HUES64 (cell line): Measurements from ENCODE around the gene TBC1D2.

Experiments
- H3K27ac ChIP-seq: 2 replicates; pipeline ENCODE4 v1.7.0; 2013; ENCODE audit warnings: low read depth, low read length, inconsistent platforms
- H3K27me3 ChIP-seq: 2 replicates; pipeline ENCODE4 v1.6.1; 2013; ENCODE audit warnings: mild to moderate bottlenecking, low read length; ENCODE audit not compliant: insufficient read depth
- H3K36me3 ChIP-seq: 2 replicates; pipeline ENCODE4 v1.6.1; 2013; ENCODE audit warnings: mild to moderate bottlenecking, low read length; ENCODE audit not compliant: insufficient read depth
- H3K4me1 ChIP-seq: 2 replicates; pipeline ENCODE4 v1.6.1; 2013; ENCODE audit warnings: mild to moderate bottlenecking, low read length, moderate library complexity; ENCODE audit not compliant: insufficient read depth
- H3K4me3 ChIP-seq: 2 replicates; pipeline ENCODE4 v1.5.1; 2013; ENCODE audit warnings: mild to moderate bottlenecking, low read length, moderate library complexity
- H3K9ac ChIP-seq: 2 replicates; pipeline ENCODE4 v1.6.1; 2013; ENCODE audit warnings: mild to moderate bottlenecking, low read depth, low read length
- H3K9me3 ChIP-seq: 2 replicates; pipeline ENCODE4 v1.6.1; 2013; ENCODE audit warnings: low read depth, low read length; ENCODE audit not compliant: insufficient read depth
- WGBS: fragments of 150-250, 120-280 bp; methylation state at CpG from one replicate; pipeline ENCODE4 v1.1.7; 2013; ENCODE audit warnings: missing lambda C conversion rate; 5-methylcytosine and 5-hydroxymethylcytosine counted together

TBC1D2 gene

DNA sequence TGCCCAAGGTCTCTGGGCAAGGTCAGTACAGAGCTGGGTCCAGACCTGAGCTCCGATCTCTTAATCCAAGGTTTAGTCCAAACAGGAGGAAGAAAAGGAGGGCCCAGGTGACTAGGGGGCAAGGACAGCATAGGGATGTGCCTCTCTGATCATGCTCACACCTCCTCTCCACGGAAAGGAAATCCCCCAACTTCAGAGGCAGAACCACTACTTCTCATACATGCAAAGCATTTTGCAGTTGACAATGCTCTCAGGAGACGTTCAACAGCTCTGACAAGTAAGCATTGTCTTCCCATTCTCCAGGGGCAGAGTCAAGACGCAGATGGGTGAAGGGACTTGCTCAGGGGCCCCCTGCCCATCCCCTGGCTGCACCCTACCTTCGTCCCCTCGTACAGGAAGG lies 54.3 kb downstream of the TBC1D2 start:
- Histone ChIP-seq H3K27ac (no peak overlapping the region), H3K9ac (no peak overlapping the region), H3K4me3 (no peak overlapping the region), H3K9me3 (no peaks in the 10 kb centered on the region), H3K4me1 (peaks cover 9% of the 10 kb centered on the region), H3K27me3 (no peaks in the 10 kb centered on the region), H3K36me3 (no peaks in the 10 kb centered on the region)
- WGBS, result 92% methylated on average over 6 of the region's 6 CpGs

DNA sequence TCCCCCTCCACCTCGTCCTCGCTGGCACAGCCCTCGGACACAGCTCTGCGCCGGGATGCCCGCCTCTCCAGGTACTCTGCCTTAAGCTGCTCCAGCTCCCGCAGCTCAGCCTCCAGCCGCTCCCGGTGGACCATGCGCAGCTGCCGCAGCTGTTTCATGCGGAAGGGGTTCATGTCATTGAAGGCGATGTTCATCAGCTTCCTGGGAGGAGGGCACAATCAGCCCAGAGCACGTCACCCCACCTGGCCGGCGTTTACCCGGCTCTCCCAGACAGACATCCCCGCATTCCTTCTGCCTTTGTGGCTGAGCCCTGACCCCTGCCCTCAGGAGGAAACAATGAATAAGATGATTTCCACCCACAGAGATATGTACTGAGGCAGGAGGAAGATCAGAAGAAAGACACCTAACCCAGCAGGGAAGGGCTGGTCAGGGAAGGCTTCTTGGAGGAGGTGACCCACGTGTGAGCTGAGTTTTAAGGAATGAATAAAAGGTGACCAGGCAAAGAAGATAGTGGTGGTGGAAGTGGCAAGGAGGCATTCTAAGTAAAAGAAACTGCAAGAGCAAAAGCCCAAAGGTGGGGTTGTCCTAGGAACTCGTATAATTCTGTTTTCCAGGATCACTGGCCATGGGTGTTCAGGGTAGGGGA lies 55.9 kb downstream of the TBC1D2 start:
- Histone ChIP-seq H3K4me3 (no peak overlapping the region), H3K27me3 (no peaks in the 10 kb centered on the region), H3K9me3 (no peaks in the 10 kb centered on the region), H3K4me1 (peaks cover 9% of the 10 kb centered on the region; the same call in 1 of the 2 replicates), H3K9ac (no peak overlapping the region), H3K36me3 (no peaks in the 10 kb centered on the region), H3K27ac (no peak overlapping the region)
- WGBS, result 85% methylated on average over 20 of the region's 20 CpGs

DNA sequence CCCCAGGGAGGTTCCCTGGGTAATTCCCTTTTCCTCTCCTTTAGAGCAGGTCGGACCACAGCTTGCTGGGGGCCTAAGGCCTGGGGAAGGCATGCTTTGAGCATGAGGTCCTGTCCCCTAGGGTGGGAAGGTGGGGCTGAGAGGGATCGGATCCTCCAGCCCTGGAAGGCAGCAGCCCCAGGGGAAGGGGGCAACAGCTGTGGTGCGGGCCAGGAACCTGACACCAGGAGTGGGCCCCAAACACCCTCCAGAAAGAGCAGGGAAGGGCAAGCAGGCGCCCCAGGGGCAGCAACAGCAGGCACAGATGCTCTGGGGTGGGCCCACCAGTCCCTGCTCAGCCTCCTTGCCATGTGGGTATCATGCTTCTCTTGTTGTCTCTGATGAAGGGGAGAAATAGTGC lies 59.8 kb downstream of the TBC1D2 start:
- no peaks in the 10 kb centered on the region for H3K36me3 ChIP-seq
- H3K4me1 ChIP-seq, result peaks cover 19% of the 10 kb centered on the region
- H3K27ac ChIP-seq, result no peak overlapping the region
- H3K4me3 ChIP-seq, result no peak overlapping the region
- no peaks in the 10 kb centered on the region for H3K9me3 ChIP-seq
- 85% methylated on average over 4 of the region's 4 CpGs for WGBS
- no peak overlapping the region for H3K9ac ChIP-seq
- peaks cover 7% of the 10 kb centered on the region; the same call in 1 of the 2 replicates for H3K27me3 ChIP-seq

DNA sequence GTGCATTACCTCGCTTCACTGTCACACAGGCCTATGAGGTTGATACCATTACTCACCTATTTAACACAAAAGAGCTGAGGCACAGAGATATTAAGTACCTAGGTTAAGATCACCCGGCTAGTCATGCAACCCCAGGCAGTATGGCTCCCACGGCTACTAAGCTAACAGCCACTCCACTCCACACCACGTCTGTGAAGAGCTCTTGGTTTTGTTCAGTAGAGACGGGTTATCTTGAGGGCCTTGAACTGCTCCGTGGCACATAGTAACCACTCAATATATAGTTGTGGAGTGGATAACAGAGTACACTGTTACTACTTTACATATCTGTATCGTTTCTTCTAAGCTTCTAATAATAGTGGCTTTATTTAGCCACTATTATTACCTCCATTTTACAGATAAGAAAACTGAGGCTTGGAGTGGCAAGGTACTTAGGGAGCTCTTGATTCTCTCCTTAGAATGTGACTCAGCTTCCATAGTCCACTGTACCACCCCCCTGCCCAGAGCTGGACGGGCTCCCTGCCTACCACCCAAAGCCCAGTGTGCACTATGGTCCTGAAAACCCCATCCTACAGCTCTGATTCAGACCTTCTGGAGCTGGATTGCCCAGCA lies 62.0 kb downstream of the TBC1D2 start:
- Histone ChIP-seq H3K9me3 (no peaks in the 10 kb centered on the region), H3K27ac (no peak overlapping the region), H3K36me3 (no peaks in the 10 kb centered on the region), H3K4me1 (peaks cover 10% of the 10 kb centered on the region; the same call in 1 of the 2 replicates), H3K4me3 (peak overlapping the region; percentile 57), H3K9ac (no peak overlapping the region), H3K27me3 (peaks cover 7% of the 10 kb centered on the region; the same call in 1 of the 2 replicates)
- WGBS, result 62% methylated on average over 4 of the region's 8 CpGs

DNA sequence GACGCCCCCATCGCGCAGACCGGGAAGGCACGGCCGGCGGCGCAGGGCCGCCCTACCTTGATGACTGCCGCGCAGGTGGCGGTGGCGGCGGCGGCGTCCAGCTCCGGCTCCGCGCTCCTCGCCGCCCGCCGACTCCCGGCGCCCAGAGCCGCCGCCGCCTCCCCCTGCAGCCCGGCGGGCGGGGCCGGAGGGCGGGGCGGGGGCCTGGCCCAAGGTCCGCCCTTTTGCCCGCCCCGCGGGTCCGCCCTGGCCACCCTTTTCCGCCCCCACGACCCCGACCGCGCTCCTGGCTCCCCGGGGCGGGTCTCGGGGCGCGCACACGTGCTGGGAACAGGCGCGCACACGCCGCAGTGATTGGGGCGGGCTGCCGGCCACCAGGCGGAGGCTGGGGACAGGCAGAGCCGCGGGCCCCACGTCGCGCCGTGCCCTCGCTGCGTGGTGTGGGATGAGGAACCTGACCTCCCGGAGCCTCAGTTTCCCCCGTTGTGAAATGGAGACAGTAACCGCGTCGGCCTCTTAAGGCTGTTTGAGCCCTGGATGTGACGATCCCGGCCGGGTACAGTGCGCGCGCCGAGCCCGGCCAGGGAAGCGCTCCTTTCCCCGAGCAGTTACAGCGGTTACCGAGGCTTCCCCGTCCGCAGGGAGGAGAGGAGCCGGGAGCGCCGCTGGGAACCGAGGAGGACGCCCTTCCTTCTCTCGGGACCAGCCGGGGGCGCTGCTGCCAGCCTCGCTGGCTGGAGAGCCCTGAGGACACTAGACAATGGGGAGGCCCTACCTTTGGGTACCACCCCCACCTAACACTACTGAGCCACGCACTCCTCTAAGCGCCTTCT lies 62.7 kb downstream of the TBC1D2 start, which contains the start of gene CORO2A:
TSS of gene CORO2A (minus strand) at position 135 of the 833 bp plus-strand sequence. CDS start 34,977 bp downstream, outside the sequence.
- H3K27ac ChIP-seq, result peak within 1 kb of the TSS; percentile 54; the same call in 1 of the 2 replicates
- no peaks in the 10 kb centered on the region for H3K9me3 ChIP-seq
- H3K4me1 ChIP-seq, result peaks cover 12% of the 10 kb centered on the region; the same call in 1 of the 2 replicates
- no peaks in the 10 kb centered on the region for H3K36me3 ChIP-seq
- peaks cover 7% of the 10 kb centered on the region; the same call in 1 of the 2 replicates for H3K27me3 ChIP-seq
- WGBS, result under 1% methylated on average over 95 of the region's 95 CpGs
- H3K9ac ChIP-seq, result peak within 1 kb of the TSS; percentile 59
- H3K4me3 ChIP-seq, result peak within 1 kb of the TSS; percentile 57

DNA sequence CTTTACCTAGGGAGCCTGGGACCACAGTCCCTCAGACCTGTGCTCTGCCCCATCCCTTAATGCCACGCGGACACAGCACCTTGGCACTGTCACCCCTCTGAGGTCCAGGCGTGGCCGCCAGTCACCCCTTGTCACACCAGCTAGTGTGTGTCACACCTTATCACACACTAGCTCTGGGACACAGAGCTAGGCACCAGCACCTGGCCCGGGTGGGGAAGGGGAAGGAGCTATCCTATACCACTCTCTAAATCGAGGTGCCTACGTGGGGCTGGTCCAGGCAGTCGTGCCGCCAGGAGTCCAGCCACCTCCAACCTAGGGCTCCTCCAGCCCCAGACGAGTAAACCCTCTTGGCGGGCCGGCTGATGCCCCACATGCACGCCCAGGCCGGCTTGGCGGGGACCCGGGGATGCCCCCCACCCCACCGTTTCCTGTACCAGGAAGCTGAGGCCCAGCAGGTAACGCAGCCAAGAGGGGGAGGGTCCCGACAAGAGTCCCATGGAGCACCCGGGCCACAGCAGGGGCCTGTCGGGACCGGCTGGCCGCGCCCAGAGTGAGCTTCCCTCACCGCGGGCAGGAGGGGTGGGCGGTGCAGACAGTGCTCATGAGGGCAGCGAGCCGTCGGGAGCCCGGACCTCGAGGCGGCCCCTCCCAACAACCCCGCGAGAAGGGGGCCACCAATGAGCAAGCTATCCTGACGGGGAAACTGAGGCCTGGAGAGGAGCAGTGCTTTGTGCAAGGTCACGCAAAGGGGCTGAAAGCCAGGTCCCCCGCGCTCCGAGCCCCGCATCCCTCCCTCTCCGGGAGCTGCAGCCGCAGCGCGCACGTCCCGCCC lies 63.6 kb downstream of the TBC1D2 start:
- no peaks in the 10 kb centered on the region for H3K36me3 ChIP-seq
- peak overlapping the region; percentile 57 for H3K4me3 ChIP-seq
- peaks cover 7% of the 10 kb centered on the region; the same call in 1 of the 2 replicates for H3K27me3 ChIP-seq
- no peaks in the 10 kb centered on the region for H3K9me3 ChIP-seq
- 6% methylated on average over 46 of the region's 47 CpGs for WGBS
- H3K4me1 ChIP-seq, result peaks cover 14% of the 10 kb centered on the region; the same call in 1 of the 2 replicates
- peak overlapping the region; percentile 59 for H3K9ac ChIP-seq
- no peak overlapping the region for H3K27ac ChIP-seq

DNA sequence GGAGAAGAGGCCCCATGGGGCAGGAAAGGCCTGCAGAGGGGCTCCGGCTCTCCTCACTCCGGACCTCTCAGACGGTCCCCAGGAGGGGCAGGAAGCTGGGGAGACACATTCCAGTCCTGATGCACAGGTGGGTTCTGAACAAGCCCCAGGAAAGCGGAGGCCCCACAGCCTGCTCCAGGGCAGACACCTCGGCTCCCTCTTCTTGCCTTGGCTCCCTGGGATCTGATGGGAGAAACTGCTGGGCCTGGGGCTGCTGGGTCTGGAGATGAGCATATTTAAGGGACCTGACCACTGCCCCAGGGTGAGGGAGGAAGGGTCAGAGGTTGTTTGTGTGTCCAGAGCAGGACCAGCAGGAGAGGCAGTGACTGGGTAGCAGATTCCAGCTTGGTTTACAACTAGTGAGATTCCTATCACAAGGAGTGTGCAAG lies 64.3 kb downstream of the TBC1D2 start:
- H3K27me3 ChIP-seq, result peaks cover 7% of the 10 kb centered on the region; the same call in 1 of the 2 replicates
- H3K4me3 ChIP-seq, result peak overlapping the region; percentile 57
- peaks cover 14% of the 10 kb centered on the region; the same call in 1 of the 2 replicates for H3K4me1 ChIP-seq
- H3K9ac ChIP-seq, result no peak overlapping the region
- WGBS, result 67% methylated on average over 5 of the region's 5 CpGs
- H3K27ac ChIP-seq, result no peak overlapping the region
- no peaks in the 10 kb centered on the region for H3K36me3 ChIP-seq
- H3K9me3 ChIP-seq, result no peaks in the 10 kb centered on the region

DNA sequence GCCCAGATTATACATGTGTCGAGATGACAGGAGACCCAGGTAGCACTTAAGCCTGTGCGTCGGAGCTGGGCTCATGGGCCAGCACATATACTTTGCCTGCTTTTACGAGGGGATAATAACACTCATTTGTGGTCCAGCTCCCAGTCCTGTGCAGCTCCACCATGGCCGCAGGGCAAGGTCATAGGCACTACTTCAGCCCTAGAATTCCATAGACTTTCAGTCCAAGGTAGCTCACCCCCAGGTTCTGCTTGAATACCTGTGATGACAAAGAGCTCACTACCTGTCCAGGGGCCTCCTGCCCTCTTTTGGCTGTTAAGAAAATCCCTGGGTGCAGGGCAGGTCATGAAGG lies 64.7 kb downstream of the TBC1D2 start:
- peak overlapping the region; percentile 57; the same call in 1 of the 2 replicates for H3K4me3 ChIP-seq
- no peaks in the 10 kb centered on the region for H3K9me3 ChIP-seq
- H3K4me1 ChIP-seq, result peaks cover 14% of the 10 kb centered on the region; the same call in 1 of the 2 replicates
- H3K36me3 ChIP-seq, result no peaks in the 10 kb centered on the region
- peaks cover 7% of the 10 kb centered on the region; the same call in 1 of the 2 replicates for H3K27me3 ChIP-seq
- no peak overlapping the region for H3K27ac ChIP-seq
- 89% methylated on average over 5 of the region's 5 CpGs for WGBS
- H3K9ac ChIP-seq, result no peak overlapping the region

DNA sequence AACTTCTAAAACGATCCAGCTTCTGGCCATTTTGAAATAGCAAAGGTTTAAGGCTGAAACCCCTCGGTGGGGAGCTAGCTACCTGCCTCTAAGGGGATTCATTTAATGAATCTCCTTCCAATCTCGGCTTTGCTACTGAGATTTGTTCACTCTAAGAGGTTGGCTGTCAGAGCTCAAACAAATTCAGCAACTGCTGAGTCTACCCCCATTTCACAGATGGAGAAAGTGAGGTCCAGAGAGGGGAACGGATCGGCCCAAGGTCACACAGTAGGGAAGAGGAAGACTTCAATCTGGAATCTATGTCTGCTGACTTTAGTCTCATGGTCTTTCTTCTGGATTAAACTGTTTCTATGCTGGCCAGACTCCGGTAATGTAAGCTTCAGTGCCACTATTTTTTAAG lies 66.0 kb downstream of the TBC1D2 start:
- H3K4me1 ChIP-seq, result peaks cover 14% of the 10 kb centered on the region; the same call in 1 of the 2 replicates
- 92% methylated on average over 6 of the region's 6 CpGs for WGBS
- H3K27ac ChIP-seq, result no peak overlapping the region
- peaks cover 7% of the 10 kb centered on the region; the same call in 1 of the 2 replicates for H3K27me3 ChIP-seq
- H3K4me3 ChIP-seq, result no peak overlapping the region
- no peaks in the 10 kb centered on the region for H3K9me3 ChIP-seq
- H3K9ac ChIP-seq, result no peak overlapping the region
- no peaks in the 10 kb centered on the region for H3K36me3 ChIP-seq

DNA sequence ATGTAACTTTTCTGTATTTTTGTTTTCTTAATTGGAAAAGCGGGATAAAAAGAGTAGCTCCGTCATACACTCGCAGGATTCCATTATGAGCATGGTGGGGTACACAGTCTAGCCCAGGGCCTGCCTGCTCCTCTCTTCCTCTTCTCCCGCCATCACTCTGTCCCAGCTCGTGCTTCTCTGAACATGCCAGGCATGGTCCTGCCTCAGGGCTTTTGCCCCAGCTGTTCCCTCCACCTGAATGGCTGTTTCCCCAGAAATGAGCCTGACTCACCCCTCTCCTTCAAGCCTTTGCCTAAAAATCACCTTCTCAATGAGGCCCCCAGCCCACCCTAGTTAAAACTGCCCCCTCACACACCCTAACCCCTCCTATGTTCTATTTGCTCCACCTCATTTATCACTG lies 67.5 kb downstream of the TBC1D2 start:
- 94% methylated on average over 5 of the region's 5 CpGs for WGBS
- no peaks in the 10 kb centered on the region for H3K9me3 ChIP-seq
- no peak overlapping the region for H3K27ac ChIP-seq
- no peaks in the 10 kb centered on the region for H3K36me3 ChIP-seq
- peaks cover 14% of the 10 kb centered on the region; the same call in 1 of the 2 replicates for H3K4me1 ChIP-seq
- H3K4me3 ChIP-seq, result no peak overlapping the region
- no peak overlapping the region for H3K9ac ChIP-seq
- peaks cover 7% of the 10 kb centered on the region; the same call in 1 of the 2 replicates for H3K27me3 ChIP-seq
